ENCODE data around the gene RIMS1. TPM values are rescaled to one million over a fixed set of nuclear protein-coding genes. Genes with fewer than 3 reads are reported as not detected.

RIMS1 gene
- total and polyA plus RNA-seq, 2 of the 13 experiments (the other 11 are each of a cell fraction or from before 2014, with no cell fraction given): not detected

DNA sequence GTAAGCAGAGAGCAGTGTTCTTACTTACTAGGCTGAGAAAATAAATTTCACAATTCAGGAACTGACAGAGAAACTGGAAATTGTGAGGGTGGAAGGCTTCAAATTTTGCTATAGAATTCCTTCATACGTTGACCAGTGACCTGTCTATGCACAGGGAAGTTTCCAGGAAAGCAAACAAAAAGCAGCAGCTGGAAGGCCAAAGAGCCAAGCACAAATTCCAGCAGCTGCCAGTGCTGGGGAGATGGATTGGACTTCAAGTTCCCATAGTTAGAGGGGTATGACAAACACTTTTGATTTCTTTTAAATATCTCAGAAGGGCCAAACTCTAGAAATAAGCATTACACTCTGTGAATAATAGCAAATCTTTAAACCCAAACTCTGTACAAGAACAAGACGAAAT, 436.4 kb downstream of the RIMS1 start:
- H3K9me3 ChIP-seq (ENCODE audit: low read length): no peaks in the 10 kb centered on the region
- no peaks in the 10 kb centered on the region for H3K27me3 ChIP-seq (ENCODE audit: control insufficient read depth in 1 of 2, insufficient read depth in 2 of 2, low read length in 2 of 2)
- no peaks in the 10 kb centered on the region for H3K4me1 ChIP-seq (ENCODE audit: insufficient read depth, low read length)
- intact Hi-C loops (cut with micrococcal nuclease; ENCODE audit: unreplicated experiment) (no loop called here), in situ Hi-C loops (cut with HindIII; ENCODE audit: extremely low pct_ligation_motif_present, low pct_unique_long_range_greater_than_20kb) (no loop called here)
- WGBS (ENCODE audit: low lambda C conversion rate): 2% methylated on average over 2 of the region's 2 CpGs
- H3K4me2 ChIP-seq (ENCODE audit: low read depth, low read length): no peak overlapping the region
- H4K20me1 ChIP-seq (ENCODE audit: insufficient read depth, low read length): no peaks in the 10 kb centered on the region
- H3K79me2 ChIP-seq (ENCODE audit: insufficient read depth, low read length): no peaks in the 10 kb centered on the region
- H3K9ac ChIP-seq (ENCODE audit: insufficient read depth, low read depth, low read length): no peak overlapping the region
- ChIA-PET CTCF (ENCODE audit: low intra/inter-chr PET ratio, low total read pairs) (no interaction called here), POLR2A (no interaction called here)
- DNase-seq (ENCODE audit: low spot score) (no peak), ATAC-seq (no peak), FAIRE-seq (no peak)
- BruUV-seq (replicated peaks): no TSS peak
- H3K27ac ChIP-seq (ENCODE audit: extremely low read length, insufficient read depth, low read length): no peak overlapping the region
- H3K36me3 ChIP-seq (replicated peaks in 1 of 2; ENCODE audit: control insufficient read depth in 1 of 2, insufficient read depth in 2 of 2, low read length in 2 of 2): no peaks in the 10 kb centered on the region
- H2AFZ ChIP-seq (ENCODE audit: low read length): no peak overlapping the region
- no peak overlapping the region for H3K4me3 ChIP-seq (replicated peaks in 1 of 3; ENCODE audit: insufficient read depth in 1 of 3, low read depth in 2 of 3, low read length in 3 of 3)
- TF ChIP-seq, protein P1, sequence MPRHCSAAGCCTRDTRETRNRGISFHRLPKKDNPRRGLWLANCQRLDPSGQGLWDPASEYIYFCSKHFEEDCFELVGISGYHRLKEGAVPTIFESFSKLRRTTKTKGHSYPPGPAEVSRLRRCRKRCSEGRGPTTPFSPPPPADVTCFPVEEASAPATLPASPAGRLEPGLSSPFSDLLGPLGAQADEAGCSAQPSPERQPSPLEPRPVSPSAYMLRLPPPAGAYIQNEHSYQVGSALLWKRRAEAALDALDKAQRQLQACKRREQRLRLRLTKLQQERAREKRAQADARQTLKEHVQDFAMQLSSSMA (CRISPR knock-in tag; IDR thresholded peaks at IDR 0.05): no peak
- TF ChIP-seq, protein P2, sequence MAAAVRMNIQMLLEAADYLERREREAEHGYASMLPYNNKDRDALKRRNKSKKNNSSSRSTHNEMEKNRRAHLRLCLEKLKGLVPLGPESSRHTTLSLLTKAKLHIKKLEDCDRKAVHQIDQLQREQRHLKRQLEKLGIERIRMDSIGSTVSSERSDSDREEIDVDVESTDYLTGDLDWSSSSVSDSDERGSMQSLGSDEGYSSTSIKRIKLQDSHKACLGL (CRISPR knock-in tag; IDR thresholded peaks at IDR 0.05): no peak
- no peak for TF ChIP-seq MAF1 (CRISPR knock-in tag; IDR thresholded peaks at IDR 0.05; ENCODE audit: borderline replicate concordance)
- TF ChIP-seq, protein P3, sequence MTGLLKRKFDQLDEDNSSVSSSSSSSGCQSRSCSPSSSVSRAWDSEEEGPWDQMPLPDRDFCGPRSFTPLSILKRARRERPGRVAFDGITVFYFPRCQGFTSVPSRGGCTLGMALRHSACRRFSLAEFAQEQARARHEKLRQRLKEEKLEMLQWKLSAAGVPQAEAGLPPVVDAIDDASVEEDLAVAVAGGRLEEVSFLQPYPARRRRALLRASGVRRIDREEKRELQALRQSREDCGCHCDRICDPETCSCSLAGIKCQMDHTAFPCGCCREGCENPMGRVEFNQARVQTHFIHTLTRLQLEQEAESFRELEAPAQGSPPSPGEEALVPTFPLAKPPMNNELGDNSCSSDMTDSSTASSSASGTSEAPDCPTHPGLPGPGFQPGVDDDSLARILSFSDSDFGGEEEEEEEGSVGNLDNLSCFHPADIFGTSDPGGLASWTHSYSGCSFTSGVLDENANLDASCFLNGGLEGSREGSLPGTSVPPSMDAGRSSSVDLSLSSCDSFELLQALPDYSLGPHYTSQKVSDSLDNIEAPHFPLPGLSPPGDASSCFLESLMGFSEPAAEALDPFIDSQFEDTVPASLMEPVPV (CRISPR knock-in tag; IDR thresholded peaks at IDR 0.05): no peak
- TF ChIP-seq NCOA5 (CRISPR knock-in tag; IDR thresholded peaks at IDR 0.05): no peak
- TF ChIP-seq MEF2D (CRISPR knock-in tag; IDR thresholded peaks at IDR 0.05): no peak
- TF ChIP-seq IKZF5 (CRISPR knock-in tag; IDR thresholded peaks at IDR 0.05): no peak
- no peak for TF ChIP-seq RBM22 (optimal IDR thresholded peaks at IDR 0.05; ENCODE audit: low read length)
- no peak for TF ChIP-seq THAP8 (CRISPR knock-in tag; IDR thresholded peaks at IDR 0.05; ENCODE audit: borderline replicate concordance)
- TF ChIP-seq DR1 (CRISPR knock-in tag; IDR thresholded peaks at IDR 0.05): no peak

Data from HepG2 (cell line).